Colon (tissue), 2 donors: ENCODE measurements around the gene KRT40.
"Not testable (repeated sequence)": the region's sequence is repeated elsewhere in the genome, so short reads cannot be mapped to it uniquely, and the experiment has no call there.

Experiments
- FAIRE-seq: peaks from 2 replicates; lab custom pipeline; 2012; peaks lifted over from hg19 to GRCh38; lab: Jason Lieb, UNC
- donor health status: control.
- donor health status: control.

KRT40 gene

DNA sequence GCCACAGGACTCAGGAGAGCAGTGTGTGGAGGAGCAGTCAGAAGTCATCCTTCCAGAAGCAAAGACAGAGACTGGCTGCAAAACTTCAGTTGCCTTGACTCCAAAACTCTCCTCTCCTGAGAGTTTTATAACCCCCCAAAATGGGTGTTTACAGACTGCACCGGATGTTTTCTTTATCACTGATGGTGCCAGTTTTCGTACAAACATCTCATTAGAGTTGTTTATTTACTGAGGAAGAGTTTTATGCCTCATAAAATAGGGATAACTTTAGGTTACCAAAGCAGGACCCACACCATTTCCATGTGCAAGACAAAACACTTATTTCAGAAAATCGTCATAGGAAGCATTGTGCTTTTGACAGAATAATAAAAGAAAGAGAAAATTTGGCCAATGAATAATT is at the start of gene KRT40:
KRT40 (minus strand) TSS at position 101 of the 400 bp plus-strand sequence; CDS start at position 48, 53 bp downstream.
- FAIRE-seq = no peak

DNA sequence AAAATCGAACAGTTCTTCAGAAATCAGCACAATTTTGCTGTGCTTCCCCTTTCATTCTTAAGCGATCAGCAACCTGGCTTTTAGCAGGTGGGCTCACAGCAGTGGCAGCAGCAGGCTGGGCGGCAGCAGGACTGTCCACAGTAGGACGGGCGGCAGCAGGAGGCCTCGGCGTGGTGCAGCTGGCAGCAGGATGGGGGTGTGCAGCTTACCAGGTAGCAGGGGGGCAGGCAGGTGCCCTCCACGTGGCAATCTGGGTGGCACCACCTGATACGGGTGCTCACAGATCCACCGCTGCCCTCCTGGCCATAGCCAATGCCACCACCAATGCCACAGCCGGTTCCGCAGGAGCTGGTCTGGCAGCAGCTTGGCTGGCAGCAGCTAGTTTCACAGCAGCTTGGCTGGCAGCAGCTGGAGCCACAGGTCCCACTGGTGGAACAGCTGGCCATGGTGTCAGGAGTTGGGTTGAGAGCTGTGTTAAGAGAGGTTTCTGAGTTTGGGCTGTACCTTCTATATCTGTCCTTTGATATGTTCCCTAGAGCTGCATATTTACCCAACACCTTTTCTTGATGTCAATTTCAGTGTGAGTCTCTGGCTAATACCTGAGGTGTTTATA is 45.6 kb upstream of the KRT40 start, which contains the start of gene KRTAP1-4:
KRTAP1-4 (minus strand) TSS at position 563 of the 613 bp plus-strand sequence; CDS start at position 446, 117 bp downstream.
- FAIRE-seq = no peak

DNA sequence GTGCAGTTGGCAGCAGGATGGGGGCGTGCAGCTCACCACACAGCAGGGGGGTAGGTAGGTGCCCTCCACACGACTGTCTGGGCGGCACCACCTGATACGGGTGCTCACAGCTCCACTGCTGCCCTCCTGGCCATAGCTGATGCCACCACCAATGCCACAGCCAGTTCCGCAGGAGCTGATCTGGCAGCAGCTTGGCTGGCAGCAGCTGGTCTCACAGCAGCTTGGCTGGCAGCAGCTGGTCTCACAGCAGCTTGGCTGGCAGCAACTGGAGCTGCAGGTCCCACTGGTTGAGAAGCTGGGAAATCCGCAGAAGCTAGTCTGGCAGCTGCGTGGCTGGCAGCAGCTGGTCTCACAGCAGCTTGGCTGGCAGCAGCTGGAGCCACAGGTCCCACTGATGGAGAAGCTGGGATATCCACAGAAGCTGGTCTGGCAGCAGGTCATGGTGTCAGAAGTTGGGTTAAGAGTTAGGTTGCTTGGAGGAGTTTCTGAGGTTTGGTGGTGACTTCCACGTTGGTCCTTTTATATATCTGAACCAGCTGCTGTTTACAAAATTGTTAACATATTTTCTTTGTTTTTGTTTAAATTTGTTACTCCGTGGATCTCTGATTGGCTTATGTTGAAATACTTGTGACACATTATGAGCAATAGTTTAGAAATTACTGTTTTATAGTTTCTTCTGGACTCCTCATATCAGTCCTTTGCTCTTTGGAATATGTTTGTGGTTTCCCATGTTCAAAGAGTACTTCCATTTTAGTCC is 42.8 kb upstream of the KRT40 start, which contains the start of gene KRTAP1-5:
KRTAP1-5 (minus strand) TSS at position 494 of the 757 bp plus-strand sequence; CDS start at position 441, 53 bp downstream.
- FAIRE-seq = no peak

DNA sequence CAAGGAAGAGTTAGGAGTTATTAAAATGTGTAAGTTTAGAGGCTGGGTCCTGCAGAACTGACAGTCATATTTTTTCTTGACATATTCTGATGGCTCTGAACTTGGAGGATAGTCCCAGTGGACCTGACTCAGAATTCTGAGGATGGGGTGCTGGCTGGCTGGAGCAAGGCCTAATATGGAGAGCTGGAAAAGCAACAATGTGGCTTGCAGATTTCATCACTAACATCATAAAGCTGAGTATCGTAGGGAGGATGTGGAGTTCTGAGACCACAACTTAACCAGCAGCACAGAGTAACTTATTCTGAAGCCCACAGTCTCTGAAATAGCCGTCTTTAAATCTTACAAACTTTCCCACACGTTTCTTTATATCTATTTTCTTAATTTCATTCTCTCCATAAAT is 40.6 kb upstream of the KRT40 start:
- no peak for FAIRE-seq

DNA sequence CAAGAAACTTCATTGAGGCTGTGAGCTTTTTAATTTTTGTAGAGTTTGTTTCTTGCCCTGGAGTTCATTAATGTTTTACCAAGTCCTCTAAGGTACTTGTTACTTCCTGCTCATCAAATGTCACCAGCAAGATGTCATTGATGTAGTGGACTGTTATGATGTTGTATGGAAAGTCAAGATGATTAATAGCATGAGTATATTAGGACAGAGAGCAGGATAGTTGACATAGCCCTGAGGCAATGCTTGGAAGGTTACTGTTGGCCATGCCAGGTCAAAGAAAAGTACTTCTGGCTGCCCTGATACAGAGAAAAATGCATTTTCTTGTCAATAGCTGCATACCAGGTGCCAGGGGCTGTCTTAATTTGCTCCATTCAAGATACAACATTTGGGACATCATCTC is 36.2 kb upstream of the KRT40 start:
- FAIRE-seq = no peak

DNA sequence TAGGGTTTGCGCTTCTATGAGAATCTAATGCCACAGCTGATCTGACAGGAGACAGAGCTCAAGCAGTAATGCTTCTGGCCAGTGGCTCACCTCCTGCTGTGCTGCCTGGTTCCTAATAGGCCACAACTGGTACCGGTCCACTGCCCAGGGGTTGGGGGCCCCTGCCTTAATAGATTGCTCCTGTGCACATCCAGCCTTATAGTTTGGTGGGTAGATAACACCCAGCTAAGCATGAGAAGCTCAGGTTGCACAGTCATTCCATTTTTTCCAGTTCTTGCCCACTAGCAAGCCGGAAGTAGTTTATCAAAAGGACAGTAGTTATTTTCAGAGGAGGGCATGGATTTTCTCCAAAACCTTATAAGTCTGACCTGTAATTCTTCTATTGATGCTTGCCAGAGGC is 35.3 kb upstream of the KRT40 start:
- no peak for FAIRE-seq

DNA sequence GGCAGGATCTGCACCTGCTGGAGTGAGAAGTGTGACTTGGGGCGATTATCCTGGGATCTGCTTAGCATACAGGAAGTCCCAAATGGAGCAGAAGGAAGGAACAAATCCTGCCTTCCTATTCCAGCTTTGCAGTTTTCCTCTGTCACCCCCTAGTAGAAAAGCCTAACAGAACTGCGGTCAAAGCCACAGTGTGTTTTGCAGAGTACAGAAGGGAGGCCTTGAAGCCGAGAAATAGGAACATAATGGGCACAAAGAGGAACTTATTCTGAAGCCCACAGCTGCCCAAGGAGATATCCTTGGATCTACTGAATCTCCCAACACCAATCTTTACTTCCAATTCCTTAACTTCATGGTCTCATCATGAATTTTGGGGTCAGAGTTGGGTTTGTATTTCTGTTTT is 34.4 kb upstream of the KRT40 start:
- FAIRE-seq = no peak

DNA sequence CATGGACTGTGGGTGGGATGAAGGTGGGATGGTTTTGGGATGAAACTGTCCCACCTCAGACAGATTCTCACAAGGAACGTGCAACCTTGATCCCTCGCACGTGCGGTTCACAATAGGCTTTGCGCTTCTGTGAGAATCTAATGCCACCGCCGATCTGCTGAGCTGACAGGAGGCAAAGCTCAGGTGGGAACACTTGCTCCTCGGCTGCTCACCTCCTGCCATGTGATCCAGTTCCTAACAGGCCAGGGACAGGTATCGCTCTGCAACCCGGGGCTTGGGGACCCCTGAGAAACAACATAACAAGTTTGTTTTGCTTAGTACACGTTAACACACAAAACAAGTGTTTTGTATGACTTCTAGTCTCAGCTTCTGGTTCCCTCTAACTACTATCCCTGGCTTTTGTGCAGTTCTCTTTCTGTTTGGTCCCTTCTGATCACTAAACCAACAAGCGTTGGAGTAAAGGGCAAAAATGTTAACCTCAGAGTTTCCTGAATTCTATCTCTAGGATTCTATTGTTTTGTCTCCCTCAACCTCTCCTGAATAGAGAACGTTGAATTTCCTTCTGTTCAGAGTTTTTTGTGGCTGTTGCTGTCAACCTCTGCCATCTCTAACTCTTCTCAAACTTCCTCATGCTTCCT is 32.6 kb upstream of the KRT40 start:
- FAIRE-seq = no peak

DNA sequence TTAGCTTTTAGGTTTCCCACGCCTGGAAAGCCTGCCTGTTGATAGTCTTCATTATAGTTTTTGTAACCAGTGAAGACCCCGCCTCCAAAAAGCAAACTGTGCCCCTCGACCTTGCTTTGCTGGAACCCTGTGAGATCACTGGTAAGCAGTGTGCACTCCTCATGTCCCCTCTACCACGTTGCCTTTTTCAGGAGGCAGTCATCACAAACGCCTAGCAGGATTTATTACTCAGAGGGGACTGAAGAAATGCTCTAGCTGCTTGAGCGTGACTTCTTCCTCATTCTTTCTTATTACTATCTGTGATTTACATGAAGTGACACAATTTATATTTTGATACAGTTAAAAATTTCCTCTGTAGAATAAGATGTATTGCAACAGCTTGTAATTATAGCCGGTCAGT is 31.3 kb upstream of the KRT40 start:
- FAIRE-seq = no peak

DNA sequence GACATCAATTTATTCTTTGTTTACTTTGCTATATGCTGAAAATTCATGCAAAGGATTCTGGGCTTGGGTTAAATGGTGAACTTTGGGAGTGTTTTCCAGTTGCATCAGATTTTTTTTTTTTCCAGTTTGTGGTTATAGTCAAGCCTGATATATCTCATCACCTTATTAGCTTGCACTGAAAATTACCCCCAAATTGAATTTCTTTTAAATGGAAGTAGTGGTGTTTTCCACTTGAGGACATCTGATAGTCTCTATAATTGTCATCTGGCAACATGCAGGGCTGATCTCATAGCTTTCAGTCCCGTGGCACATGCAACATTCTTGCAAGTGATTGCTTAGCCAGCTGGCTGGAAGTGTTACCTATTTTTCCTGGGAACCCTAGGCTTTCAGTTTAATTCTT is 29.5 kb upstream of the KRT40 start:
- no peak for FAIRE-seq

DNA sequence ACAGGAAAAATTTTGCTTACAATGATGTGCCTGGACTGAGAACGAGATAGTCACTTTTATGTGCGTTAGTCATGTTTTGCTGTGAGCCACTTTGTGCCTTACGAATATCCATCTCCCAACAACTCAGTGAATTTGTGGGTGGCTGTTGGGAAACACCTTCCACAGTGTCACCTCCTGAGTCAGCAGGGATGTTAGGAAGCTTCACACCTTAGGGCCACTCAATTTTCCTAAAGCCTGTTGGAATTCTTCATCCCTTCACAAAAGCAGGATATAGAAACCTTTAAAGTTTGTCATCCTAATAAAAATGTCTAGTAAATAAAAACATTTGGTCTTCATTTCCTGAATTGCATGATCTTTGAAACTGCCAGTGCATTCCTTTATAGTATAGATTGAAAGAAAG is 29.1 kb upstream of the KRT40 start:
- FAIRE-seq = no peak

DNA sequence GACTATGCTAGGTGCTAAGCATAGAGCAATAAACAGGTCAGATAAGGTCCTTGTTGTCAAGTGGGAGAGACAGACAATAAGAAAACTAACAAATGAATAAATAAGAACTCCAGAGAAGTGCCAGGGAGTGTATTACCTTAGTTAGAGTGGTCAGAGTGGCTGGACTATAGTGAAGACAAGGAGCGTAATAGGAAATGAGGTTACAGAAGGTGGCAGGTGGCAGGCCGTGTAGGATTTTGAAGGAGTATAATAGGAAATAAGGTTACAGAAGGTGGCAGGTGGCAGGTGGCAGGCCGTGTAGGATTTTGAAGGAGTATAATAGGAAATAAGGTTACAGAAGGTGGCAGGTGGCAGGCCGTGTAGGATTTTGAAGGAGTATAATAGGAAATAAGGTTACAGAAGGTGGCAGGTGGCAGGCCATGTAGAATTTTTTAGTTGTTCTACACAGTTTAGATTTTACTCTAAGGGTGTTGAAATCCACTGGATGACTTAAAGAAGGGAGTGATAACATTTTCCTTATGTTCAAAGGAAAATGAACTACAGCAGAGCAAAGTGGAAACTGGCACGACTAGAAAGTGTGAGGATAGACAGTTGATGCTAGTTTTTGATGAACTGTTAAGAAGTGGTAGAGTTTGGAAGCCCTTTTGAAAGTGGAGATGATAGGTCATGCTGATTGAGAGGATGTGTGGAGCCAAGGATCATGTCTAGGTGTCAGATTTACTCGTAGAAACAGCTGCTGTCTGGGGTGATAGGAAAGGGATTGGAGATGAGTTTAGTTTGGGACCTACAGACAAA is 28.4 kb upstream of the KRT40 start:
- no peak for FAIRE-seq

DNA sequence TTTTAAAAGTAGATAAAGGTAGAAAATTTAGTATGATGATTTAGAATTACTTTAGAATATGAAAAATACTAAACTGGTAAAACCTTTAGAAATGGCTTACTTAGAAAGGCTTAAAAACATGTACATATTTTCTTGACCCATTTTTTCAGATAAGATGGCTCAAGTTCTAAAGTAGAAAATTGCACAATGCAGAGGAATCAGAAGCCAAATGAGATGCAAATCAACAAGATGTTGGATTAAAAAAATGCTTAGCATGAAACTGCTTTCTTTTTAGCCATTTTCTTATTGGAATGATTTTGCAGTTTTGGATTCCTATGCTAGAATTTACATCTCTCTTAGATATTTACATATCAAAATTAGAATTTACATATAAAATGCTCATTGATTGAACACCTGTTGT is 26.3 kb upstream of the KRT40 start:
- FAIRE-seq = no peak

DNA sequence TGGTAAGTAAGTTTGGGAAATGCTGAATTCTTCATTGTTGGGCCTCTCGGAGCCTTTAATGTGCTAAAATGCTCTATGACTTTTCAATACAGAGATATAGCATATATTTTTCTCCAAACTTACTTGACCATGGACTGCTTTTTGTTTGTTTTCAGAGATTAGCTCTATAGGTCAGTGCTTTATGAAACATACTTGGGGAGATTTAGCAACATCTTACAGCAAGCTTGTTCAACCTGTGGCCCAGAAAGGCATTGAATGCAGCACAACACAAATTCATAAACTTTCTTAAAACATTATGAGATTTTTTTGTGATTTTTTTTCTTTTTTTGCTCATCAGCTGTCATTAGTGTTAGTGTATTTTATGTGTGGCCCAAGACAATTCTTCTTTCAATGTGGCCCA is 25.8 kb upstream of the KRT40 start:
- no peak for FAIRE-seq

DNA sequence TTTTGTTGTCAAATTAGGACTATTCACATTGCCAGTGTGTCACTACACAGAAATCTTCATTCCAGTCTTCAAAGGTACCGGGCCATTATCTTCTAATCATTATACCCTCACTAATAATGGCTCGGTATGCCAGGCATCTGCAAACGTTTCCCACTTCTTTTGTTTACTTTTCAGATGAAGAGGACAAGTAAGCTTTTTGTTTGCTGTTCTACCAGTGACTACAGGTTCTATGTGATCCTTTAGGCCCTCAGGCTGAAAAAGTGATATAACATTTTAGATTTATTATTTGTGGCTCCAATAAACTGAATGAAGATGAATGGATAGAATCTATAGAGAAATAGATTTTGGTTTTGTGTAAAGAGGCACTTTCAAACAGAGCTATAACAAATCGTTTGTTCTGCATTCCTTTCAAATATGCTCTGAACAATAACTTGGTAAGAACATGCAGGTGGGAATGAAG is 25.2 kb upstream of the KRT40 start:
- FAIRE-seq = no peak

DNA sequence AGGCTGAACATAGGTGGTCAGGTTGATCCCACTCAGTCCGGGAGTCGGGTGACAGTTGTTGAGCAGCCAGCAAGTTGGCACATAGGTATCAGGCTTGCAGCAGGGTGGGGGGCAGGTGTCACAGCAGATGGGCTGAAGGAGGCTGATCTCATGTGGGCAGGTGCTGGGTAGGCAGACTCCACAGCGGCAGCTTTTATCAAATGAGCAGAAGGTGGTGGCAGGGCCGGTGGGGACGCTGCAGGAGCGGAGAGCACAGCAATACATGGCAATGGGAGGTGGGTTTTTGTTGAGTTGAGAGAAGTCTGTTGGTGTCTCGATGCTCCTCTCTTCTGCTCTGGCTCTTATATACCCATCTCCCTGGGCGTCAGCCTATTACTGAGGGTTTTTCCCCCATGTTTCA is 24.7 kb upstream of the KRT40 start, which contains the start of gene KRTAP3-1:
KRTAP3-1 (minus strand) TSS at position 318 of the 400 bp plus-strand sequence; CDS start at position 264, 54 bp downstream.
- FAIRE-seq = no peak

DNA sequence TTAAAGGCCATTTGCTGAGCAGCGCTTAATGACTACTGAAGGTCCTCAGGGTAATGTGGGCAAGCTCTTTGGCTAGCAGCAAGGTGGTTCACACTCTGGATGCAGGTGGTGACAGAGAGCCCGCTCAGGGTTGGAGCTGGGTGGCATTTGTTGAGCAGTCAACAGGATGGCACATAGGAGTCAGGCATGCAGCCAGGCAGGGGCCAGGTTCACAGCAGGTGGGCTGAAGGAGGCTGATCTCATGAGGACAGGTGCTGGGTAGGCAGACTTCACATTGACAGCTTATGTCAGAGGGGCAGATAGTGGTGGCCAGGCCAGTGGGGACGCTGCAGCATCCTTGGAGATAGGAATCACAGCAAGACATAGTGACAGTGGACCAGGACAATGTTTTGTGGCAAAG is 20.3 kb upstream of the KRT40 start:
- FAIRE-seq = no peak

DNA sequence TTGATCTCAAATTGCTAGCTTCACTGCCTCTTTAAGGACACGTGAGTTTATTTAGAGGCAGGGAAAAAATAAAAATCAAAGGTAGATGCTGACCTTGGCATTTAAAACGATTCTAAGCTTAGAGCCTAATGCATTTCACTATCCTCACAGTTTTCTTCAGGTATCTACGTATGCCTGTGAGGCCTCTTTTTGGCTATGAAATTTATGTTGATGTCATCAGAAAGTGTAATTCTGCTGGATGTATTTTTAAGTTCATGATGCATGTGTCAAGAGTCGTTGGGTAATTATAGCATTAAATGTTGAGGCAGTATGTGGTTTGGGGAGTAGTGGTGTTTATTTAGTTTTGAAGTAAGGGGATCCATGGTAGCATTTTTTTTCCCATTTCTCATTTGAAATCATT is 19.8 kb upstream of the KRT40 start:
- no peak for FAIRE-seq

DNA sequence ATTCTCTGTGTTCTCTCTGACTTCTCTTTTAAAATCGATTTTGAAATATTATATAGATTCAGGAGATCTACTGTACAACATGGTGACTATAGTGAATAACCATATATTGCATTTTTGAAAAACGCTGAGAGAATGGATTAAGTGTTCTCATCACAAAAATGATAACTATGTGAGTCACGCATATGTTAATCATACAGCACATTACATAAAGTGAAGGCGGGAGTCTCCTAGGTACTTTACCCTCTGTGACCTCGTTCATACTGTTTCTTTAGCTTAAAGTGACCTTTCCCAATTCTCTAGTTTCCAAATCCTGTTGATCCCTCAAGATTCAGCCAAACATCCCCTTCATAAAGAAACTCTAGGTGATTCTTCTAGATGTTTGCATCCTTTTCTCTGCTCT is 18.7 kb upstream of the KRT40 start:
- FAIRE-seq = no peak

DNA sequence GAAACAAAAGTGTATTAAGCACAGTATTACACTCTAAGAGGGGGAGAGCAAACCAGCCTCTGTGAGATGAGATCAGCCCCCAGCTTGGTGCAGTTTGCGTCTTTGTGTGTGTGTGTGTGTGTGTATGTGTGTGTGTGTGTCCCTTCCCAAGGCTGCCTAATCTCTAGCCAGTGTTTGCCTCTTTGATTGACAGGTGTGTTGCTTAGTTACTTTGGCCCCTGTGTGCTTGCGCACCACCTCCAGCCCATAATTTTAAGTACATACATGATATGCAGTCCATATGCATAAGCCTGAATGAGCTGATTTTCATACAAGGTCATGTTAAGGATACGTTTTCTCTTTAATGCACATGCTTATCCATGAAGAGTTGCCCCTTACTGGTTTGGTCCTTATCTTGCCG is 17.7 kb upstream of the KRT40 start:
- no peak for FAIRE-seq

DNA sequence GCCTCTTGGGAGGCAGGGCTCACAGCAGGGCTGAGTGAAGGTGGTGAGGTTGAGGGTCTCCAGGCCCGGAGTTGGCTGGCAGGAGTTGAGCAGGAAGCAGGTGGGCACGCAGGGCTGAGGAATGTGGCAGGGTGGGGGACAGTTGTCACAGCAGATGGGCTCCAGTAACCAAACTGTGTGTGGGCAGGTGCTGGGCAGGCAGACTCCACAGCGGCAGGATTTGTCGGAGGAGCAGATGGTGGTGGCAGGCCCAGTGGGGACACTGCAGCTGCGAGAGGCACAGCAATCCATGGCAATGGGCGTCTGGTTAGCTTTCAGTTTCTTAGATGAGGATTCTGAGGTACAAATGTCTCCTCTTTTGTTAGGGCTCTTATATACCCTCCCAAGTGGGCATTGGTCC is 15.4 kb upstream of the KRT40 start, which contains the start of gene KRTAP3-2:
KRTAP3-2 (minus strand) TSS at position 344 of the 400 bp plus-strand sequence; CDS start at position 291, 53 bp downstream.
- FAIRE-seq = not testable (repeated sequence)

DNA sequence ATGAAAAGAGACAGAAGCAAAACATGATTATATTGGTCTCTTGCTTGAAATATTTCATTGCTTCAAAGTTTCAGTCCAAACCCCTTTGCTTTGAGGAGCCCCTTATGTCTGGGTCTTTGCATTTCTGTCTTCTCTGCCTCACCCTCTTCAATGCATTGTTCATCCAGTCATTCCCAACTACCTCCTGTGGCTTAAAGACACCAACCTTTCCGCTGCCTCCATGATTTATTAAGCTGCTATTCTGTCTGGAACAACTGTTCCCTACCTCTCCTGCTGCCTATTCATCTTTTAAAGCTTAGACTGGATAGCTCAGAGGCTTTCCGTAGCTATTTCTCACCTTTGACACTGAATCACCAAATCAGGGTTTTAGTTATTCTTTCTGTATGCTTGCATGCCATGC is 13.2 kb upstream of the KRT40 start:
- no peak for FAIRE-seq
